Caco-2 (cell line): ENCODE measurements around the gene MYL3. TPM values are rescaled to one million over a fixed set of nuclear protein-coding genes. Genes with fewer than 3 reads are reported as not detected.

ENCODE experiments used
- BruUV-seq: library from RNA; stranded (reverse); fragments of 400-500 nt; replicated peaks from 2 replicates; lab custom pipeline; 2021; lab: Mats Ljungman, UMichigan
- CTCF ChIA-PET: fragments of 300-600 bp; sonication (Branson Sonifier 250); formaldehyde crosslinking; loops from one replicate; lab custom pipeline; 2022; ENCODE audit warnings: antibody characterized with exemption; lab: Charles Lee
- POLR2A ChIA-PET: fragments of 300-600 bp; sonication (Branson Sonifier 250); formaldehyde crosslinking; loops from one replicate; lab custom pipeline; 2022; ENCODE audit warnings: antibody characterized with exemption; lab: Charles Lee
- DNase-seq, 2 experiments: peaks; one replicate each; pipeline versions ENCODE4 v3.0.0 to v3.0.0-alpha.2; 2020 to 2022
- H3K27me3 ChIP-seq: replicated peaks from 2 replicates; pipeline ENCODE4 v1.6.0; 2011; ENCODE audit warnings: low read length; ENCODE audit not compliant: control insufficient read depth, insufficient read depth
- H3K36me3 ChIP-seq: 2 replicates; pipeline ENCODE4 v1.5.1; 2011; ENCODE audit warnings: low read length; ENCODE audit not compliant: control insufficient read depth, insufficient read depth
- H3K4me1 ChIP-seq: fragments of 250-450 bp; sonication (Bioruptor Pico); 2 replicates; pipeline ENCODE4 v1.5.1; 2020; ENCODE audit warnings: mild to moderate bottlenecking
- H3K4me3 ChIP-seq: 2 replicates; pipeline ENCODE4 v1.5.1; 2011; ENCODE audit warnings: low read depth, mild to moderate bottlenecking, control low read depth, low read length
- H3K9me3 ChIP-seq: fragments of 250-450 bp; sonication (Bioruptor Pico); 2 replicates; pipeline ENCODE4 v1.5.1; 2020; ENCODE audit warnings: mild to moderate bottlenecking, moderate library complexity
- H3K27ac Mint-ChIP-seq: one replicate; pipeline ENCODE4 v1.8.0; 2022; ENCODE audit warnings: mixed read lengths; ENCODE audit not compliant: unreplicated experiment
- H3K27me3 Mint-ChIP-seq: one replicate; pipeline ENCODE4 v1.8.0; 2022; ENCODE audit warnings: mixed read lengths; ENCODE audit not compliant: insufficient read depth, unreplicated experiment
- H3K36me3 Mint-ChIP-seq: one replicate; pipeline ENCODE4 v1.8.0; 2022; ENCODE audit warnings: mild to moderate bottlenecking, mixed read lengths; ENCODE audit not compliant: insufficient read depth, unreplicated experiment
- H3K4me1 Mint-ChIP-seq: one replicate; pipeline ENCODE4 v1.8.0; 2022; ENCODE audit warnings: low read depth, mixed read lengths; ENCODE audit not compliant: unreplicated experiment
- H3K4me3 Mint-ChIP-seq: one replicate; pipeline ENCODE4 v1.8.0; 2022; ENCODE audit warnings: mild to moderate bottlenecking, moderate library complexity, mixed read lengths; ENCODE audit not compliant: unreplicated experiment
- H3K9me3 Mint-ChIP-seq: one replicate; pipeline ENCODE4 v1.8.0; 2022; ENCODE audit warnings: mixed read lengths; ENCODE audit not compliant: unreplicated experiment
- intact Hi-C: fragments of 100-400 bp; cut with micrococcal nuclease; formaldehyde crosslinking; loops from one replicate; pipeline ENCODE4 v1.10.0; 2022; ENCODE audit not compliant: unreplicated experiment
- total RNA-seq: library from RNA; stranded (reverse); gene quantifications from 2 replicates; pipeline ENCODE4 v1.2.3, GENCODE V29; 2022
- TF ChIP-seq, protein P1 (sequence below), 2 experiments: fragments of 200-600 bp in 1 of 2; IDR thresholded peaks; 1 replicate in 1 of 2; 2 replicates in 1 of 2; pipeline versions ENCODE4 v1.5.1 to v1.8.0; 2011 to 2022; ENCODE audit warnings: antibody characterized with exemption in 1 of 2, control low read depth in 1 of 2, inconsistent platforms in 1 of 2, low read depth in 1 of 2, low read length in 1 of 2, mild to moderate bottlenecking in 1 of 2, moderate library complexity in 1 of 2; ENCODE audit not compliant: insufficient read depth in 1 of 2, severe bottlenecking in 1 of 2, unreplicated experiment in 1 of 2

MYL3 gene
- total RNA-seq, 1 experiment from 2014 or later: 13.8 TPM

DNA sequence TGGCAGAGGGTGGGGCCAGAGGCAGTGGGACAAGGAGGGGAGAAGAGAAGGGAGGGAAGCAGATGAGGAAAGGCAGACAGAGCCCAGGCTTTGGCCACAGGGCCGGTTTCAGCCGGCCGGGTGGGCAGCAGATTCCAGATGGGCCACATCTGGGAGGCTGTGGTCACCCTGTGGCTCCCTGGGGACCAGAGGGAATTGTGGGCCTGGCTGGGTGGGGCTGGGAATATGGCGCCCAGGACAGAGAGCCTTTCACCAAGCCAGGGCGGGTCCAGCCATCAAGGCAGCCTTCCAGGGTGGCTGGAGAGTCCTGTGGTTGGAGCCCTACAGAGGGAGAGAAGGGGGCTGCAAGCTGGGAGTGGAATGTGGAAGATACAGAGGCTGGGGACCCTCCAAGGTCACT lies 33.1 kb upstream of the MYL3 start:
- Histone ChIP-seq H3K4me1 (peaks cover 9% of the 10 kb centered on the region; the same call in 1 of the 2 replicates), H3K36me3 (no peaks in the 10 kb centered on the region), H3K27me3 (no peaks in the 10 kb centered on the region), H3K4me3 (no peak overlapping the region), H3K9me3 (no peaks in the 10 kb centered on the region)
- ChIA-PET CTCF (interaction anchor here (1.0 to 2.1 kb wide), 3 partner anchors 47 to 190 kb away, joined by 3 to 19 read pairs (median 14); no protein-coding TSS in a partner anchor), POLR2A (no interaction called here)
- H3K27ac Mint-ChIP-seq: no peak overlapping the region
- peaks cover 5% of the 10 kb centered on the region for H3K4me1 Mint-ChIP-seq
- no peak overlapping the region for H3K4me3 Mint-ChIP-seq
- intact Hi-C loops: loop anchor here (10.0 kb wide), 2 partner anchors 302 to 412 kb away; no protein-coding TSS in a partner anchor
- TF ChIP-seq, protein P1, sequence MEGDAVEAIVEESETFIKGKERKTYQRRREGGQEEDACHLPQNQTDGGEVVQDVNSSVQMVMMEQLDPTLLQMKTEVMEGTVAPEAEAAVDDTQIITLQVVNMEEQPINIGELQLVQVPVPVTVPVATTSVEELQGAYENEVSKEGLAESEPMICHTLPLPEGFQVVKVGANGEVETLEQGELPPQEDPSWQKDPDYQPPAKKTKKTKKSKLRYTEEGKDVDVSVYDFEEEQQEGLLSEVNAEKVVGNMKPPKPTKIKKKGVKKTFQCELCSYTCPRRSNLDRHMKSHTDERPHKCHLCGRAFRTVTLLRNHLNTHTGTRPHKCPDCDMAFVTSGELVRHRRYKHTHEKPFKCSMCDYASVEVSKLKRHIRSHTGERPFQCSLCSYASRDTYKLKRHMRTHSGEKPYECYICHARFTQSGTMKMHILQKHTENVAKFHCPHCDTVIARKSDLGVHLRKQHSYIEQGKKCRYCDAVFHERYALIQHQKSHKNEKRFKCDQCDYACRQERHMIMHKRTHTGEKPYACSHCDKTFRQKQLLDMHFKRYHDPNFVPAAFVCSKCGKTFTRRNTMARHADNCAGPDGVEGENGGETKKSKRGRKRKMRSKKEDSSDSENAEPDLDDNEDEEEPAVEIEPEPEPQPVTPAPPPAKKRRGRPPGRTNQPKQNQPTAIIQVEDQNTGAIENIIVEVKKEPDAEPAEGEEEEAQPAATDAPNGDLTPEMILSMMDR (IDR thresholded peaks at IDR 0.05; ENCODE audit: insufficient read depth in 1 of 2, low read depth in 1 of 2, low read length in 1 of 2, severe bottlenecking in 1 of 2, unreplicated experiment in 1 of 2): no peak
- H3K27me3 Mint-ChIP-seq: no peaks in the 10 kb centered on the region
- DNase-seq: no peak
- H3K36me3 Mint-ChIP-seq: no peaks in the 10 kb centered on the region
- no peaks in the 10 kb centered on the region for H3K9me3 Mint-ChIP-seq
- no TSS peak for BruUV-seq

DNA sequence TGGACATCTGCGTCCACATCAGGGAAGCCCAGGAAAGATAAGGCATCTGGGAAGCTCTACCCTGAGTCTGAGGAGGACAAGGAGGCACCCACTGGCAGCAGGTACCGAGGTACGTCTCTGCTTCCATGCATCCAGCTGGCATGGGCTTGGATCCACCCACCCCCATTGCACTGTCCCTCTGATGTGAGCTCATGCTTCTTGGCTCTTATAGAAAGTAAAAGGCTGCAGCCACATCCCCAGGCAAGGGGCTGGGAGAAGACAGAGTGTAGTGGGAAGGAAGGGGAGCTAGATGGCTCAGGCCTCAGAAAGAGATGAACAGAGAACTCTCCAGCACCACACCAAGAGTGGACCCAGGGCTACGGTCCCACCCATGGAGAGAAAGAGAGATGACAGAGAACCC lies 32.5 kb upstream of the MYL3 start:
- CTCF ChIA-PET: interaction anchor here (1.0 to 2.1 kb wide), 5 partner anchors 9 to 189 kb away, joined by 3 to 19 read pairs (median 12); no protein-coding TSS in a partner anchor

DNA sequence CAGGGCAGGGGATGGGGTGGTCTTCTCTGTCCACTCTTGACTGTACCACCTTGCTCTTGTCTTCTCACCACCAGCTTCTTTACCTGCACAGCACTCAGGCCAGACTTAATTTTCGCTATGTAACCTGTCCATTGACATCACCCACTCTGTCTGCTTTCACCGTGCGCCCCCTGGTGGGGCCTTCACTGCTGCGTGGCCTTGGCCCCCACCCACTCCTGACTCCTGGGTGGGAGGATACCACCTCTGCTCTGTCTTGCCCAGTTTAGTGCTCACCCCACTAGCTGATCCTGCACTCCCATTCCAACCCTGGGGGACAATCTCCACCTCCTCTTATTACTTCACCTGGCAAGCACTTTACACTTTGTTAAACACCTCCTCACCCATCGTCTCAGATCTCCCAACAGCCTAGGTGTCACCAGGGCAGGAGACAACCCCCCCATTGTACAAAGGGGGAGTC lies 32.0 kb upstream of the MYL3 start:
- no TSS peak for BruUV-seq
- POLR2A ChIA-PET: interaction anchor here (0.6 kb wide), 1 partner anchor 195 kb away, joined by 3 read pairs; no protein-coding TSS in a partner anchor
- Mint-ChIP-seq H3K27ac (no peak overlapping the region), H3K9me3 (no peaks in the 10 kb centered on the region), H3K36me3 (no peaks in the 10 kb centered on the region), H3K4me3 (no peak overlapping the region), H3K27me3 (no peaks in the 10 kb centered on the region), H3K4me1 (peaks cover 7% of the 10 kb centered on the region)
- H3K4me3 ChIP-seq: no peak overlapping the region
- CTCF ChIA-PET: interaction anchor here (0.6 to 2.1 kb wide), 14 partner anchors 9 to 407 kb away, joined by 3 to 19 read pairs (median 4); no protein-coding TSS in a partner anchor
- H3K36me3 ChIP-seq: no peaks in the 10 kb centered on the region
- intact Hi-C loops: loop anchor here (1.0 to 10.0 kb wide), 5 partner anchors 29 to 410 kb away; no protein-coding TSS in a partner anchor
- TF ChIP-seq, protein P1 (IDR thresholded peaks at IDR 0.05; ENCODE audit: insufficient read depth in 1 of 2, low read depth in 1 of 2, low read length in 1 of 2, severe bottlenecking in 1 of 2, unreplicated experiment in 1 of 2): peak; percentile 90 to 95
- peak; percentile 75 to 88 for DNase-seq
- H3K9me3 ChIP-seq: no peaks in the 10 kb centered on the region
- peaks cover 9% of the 10 kb centered on the region; the same call in 1 of the 2 replicates for H3K4me1 ChIP-seq
- H3K27me3 ChIP-seq: no peaks in the 10 kb centered on the region

More for the DNA sequence above, 32.5 kb upstream of the MYL3 start:
- peaks cover 7% of the 10 kb centered on the region for H3K4me1 Mint-ChIP-seq
- intact Hi-C loops: loop anchor here (1.0 to 10.0 kb wide), 5 partner anchors 29 to 411 kb away; no protein-coding TSS in a partner anchor
- Histone ChIP-seq H3K4me1 (peaks cover 9% of the 10 kb centered on the region; the same call in 1 of the 2 replicates), H3K36me3 (no peaks in the 10 kb centered on the region), H3K27me3 (no peaks in the 10 kb centered on the region), H3K9me3 (no peaks in the 10 kb centered on the region), H3K4me3 (no peak overlapping the region)
- TF ChIP-seq, protein P1 (IDR thresholded peaks at IDR 0.05; ENCODE audit: insufficient read depth in 1 of 2, low read depth in 1 of 2, low read length in 1 of 2, severe bottlenecking in 1 of 2, unreplicated experiment in 1 of 2): no peak
- no peak overlapping the region for H3K4me3 Mint-ChIP-seq
- H3K27ac Mint-ChIP-seq: no peak overlapping the region
- no peaks in the 10 kb centered on the region for H3K27me3 Mint-ChIP-seq
- H3K9me3 Mint-ChIP-seq: no peaks in the 10 kb centered on the region
- BruUV-seq: no TSS peak
- POLR2A ChIA-PET: interaction anchor here (0.6 kb wide), 1 partner anchor 196 kb away, joined by 3 read pairs; no protein-coding TSS in a partner anchor
- H3K36me3 Mint-ChIP-seq: no peaks in the 10 kb centered on the region
- DNase-seq: no peak
